ENCODE data around the gene CXCR6.

The CXCR6 gene

DNA sequence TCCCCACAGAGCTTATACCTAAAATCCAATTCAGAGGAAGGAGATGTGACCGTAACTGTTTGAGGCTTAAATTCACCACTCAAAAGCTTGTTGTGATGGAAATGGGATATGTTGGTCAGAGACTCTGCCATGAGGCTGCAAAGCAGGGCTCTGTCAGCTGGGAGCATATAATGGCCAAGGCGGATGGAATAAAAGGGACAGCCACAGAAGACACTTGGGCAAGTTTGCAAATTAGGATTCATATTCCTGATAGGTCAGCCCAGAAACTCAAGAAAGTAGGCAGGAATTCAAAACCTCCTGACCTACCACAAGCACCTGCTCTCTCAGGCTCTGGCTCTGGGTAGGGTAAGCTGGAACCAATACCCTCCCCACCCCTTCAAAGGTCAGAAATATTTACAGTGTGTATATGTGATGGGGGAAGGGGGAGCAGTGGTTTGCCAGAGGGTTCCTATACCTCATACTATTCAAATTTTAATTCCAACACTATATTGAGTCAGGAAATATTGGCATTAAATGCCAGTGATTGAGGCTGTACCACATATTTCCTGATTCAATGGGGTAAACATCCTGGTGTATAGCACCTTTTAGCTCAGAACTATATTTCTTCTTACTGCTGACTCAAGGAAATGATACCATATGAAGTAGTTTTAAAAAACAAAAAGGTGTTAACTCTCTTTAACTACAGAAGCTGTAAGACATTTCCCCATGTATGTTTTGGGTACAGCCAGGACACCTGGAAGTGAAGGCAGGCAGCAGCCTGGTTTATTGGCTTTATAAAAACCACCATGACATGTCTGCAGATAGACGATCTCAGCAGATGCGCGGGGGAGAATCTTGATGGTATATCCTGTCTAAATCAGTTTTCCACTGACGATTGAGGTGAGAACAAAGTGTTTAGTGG is 33.2 kb downstream of the CXCR6 start:
- peak; percentile 62 for DNase-seq (ENCODE audit: low spot score)
- peaks cover 78% of the 10 kb centered on the region for H3K36me3 Mint-ChIP-seq (ENCODE audit: low read depth)
- no peaks in the 10 kb centered on the region for H3K9me3 Mint-ChIP-seq
- H3K4me1 Mint-ChIP-seq (ENCODE audit: low read depth) = peaks cover 80% of the 10 kb centered on the region
- peak overlapping the region; percentile 74 for H3K4me3 Mint-ChIP-seq
- H3K27me3 Mint-ChIP-seq (ENCODE audit: low read depth) = no peaks in the 10 kb centered on the region
- H3K27ac Mint-ChIP-seq = peak overlapping the region; percentile 80

DNA sequence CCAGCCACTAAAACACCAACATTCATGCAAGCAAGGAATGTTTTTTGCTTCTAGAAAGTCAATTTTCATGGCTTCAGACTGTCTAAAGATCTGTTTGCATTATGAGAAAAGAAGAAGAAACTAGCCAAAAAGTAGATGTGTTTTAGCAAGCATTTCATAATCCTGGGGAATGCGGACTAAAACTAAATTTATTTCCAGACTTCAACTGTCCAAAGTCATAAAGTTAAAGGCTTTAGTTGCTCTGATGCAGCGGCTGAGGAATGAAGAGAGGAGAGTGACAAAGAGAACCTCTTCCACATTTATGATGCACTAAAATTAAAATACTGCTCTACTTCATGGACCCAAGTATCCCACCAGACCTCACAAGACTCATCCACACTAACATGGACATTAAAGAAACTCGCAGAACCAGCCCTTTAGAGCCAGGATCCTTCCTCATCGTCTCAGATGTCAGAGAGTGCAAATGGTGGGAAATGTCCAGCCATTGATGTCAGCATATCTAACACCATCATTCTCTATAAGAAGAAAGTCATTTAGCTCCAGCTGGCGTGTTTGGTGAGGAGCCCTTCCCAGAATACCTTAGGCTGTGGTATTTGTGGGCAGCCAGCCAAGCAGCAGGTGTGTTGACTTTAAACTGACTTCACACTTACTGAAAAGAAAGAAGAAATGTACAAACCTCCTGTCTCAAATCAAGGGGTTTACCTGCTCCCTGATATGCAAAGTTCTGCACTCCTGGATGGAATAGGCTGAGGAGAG is 34.9 kb downstream of the CXCR6 start:
- H3K27me3 Mint-ChIP-seq (ENCODE audit: low read depth) = no peaks in the 10 kb centered on the region
- peaks cover 71% of the 10 kb centered on the region for H3K4me1 Mint-ChIP-seq (ENCODE audit: low read depth)
- peak overlapping the region; percentile 89 for H3K27ac Mint-ChIP-seq
- DNase-seq (ENCODE audit: low spot score) = peak; percentile 70
- no peaks in the 10 kb centered on the region for H3K9me3 Mint-ChIP-seq
- peaks cover 78% of the 10 kb centered on the region for H3K36me3 Mint-ChIP-seq (ENCODE audit: low read depth)
- peak overlapping the region; percentile 80 for H3K4me3 Mint-ChIP-seq

DNA sequence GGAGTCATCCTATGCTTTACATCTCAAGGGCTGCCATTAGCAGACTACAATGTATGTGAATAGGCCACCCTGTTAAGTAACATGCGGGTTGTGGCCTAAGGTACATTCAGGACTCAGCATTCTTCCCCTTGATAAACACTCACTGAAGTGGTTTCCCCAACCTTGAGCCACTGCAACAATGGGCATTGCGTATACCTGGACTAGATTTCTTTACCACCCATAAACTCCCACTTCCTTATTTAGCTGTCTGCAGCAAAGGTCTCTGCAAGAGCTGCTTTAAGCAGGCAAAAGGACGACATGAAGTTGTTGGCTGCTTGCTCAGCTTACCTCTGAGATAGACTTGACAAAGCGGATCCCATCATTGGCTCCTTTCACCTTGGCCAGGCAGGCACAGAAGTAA is 36.1 kb downstream of the CXCR6 start:
- peak overlapping the region; percentile 25 for H3K4me3 Mint-ChIP-seq
- H3K27ac Mint-ChIP-seq = peak overlapping the region; percentile 69
- H3K9me3 Mint-ChIP-seq = no peaks in the 10 kb centered on the region
- no peak for DNase-seq (ENCODE audit: low spot score)
- peaks cover 65% of the 10 kb centered on the region for H3K4me1 Mint-ChIP-seq (ENCODE audit: low read depth)
- H3K36me3 Mint-ChIP-seq (ENCODE audit: low read depth) = peaks cover 82% of the 10 kb centered on the region
- no peaks in the 10 kb centered on the region for H3K27me3 Mint-ChIP-seq (ENCODE audit: low read depth)

DNA sequence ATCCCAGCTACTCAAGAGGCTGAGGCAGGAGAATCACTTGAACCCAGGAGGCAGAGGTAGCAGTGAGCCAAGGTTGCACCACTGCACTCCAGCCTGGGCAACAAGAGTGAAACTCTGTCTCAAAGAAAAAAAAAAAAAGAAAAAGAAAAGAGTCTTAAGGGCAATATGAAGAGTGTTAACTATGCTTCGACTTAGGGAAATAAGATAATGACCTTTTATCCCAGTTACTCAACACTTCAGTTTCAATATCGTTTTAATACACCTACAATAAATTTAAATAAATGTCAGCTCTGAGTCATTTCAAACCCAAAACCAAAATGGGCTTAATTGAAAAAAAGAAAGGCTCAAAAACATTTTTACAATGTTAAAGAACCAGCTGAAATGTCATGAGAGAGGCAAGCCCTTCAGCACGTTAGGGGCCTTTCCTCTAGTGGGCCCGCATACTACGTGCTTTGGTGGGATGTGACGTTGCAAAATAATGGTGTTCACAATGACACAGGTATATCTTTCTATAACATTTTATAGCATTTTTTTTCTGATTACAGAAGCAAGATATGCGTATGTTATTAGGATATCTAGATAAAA is 37.1 kb downstream of the CXCR6 start:
- peak overlapping the region; percentile 21 for H3K4me3 Mint-ChIP-seq
- DNase-seq (ENCODE audit: low spot score) = no peak
- H3K27ac Mint-ChIP-seq = peak overlapping the region; percentile 42
- H3K36me3 Mint-ChIP-seq (ENCODE audit: low read depth) = peaks cover 82% of the 10 kb centered on the region
- H3K27me3 Mint-ChIP-seq (ENCODE audit: low read depth) = no peaks in the 10 kb centered on the region
- peaks cover 59% of the 10 kb centered on the region for H3K4me1 Mint-ChIP-seq (ENCODE audit: low read depth)
- no peaks in the 10 kb centered on the region for H3K9me3 Mint-ChIP-seq

DNA sequence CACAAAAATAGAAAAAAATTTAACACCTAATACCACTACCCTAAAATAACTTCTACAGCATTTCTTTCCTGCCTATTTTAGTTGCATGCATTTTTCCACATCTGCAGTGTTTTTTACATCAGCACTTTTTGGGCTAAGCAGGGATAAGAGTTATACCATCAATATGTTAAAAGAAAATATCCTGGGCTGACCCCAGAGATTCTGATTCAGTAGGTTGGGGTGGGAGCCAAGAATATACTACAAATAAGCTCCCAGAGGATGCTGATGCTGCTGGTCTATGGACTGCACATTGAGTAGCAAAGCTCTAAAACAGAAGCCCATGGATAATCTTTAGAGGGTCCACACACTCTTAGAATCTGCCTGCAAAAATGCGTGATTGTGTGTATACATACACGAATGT is 37.6 kb downstream of the CXCR6 start:
- H3K9me3 Mint-ChIP-seq = no peaks in the 10 kb centered on the region
- peaks cover 59% of the 10 kb centered on the region for H3K4me1 Mint-ChIP-seq (ENCODE audit: low read depth)
- H3K27ac Mint-ChIP-seq = peak overlapping the region; percentile 58
- DNase-seq (ENCODE audit: low spot score) = no peak
- H3K36me3 Mint-ChIP-seq (ENCODE audit: low read depth) = peaks cover 78% of the 10 kb centered on the region
- no peaks in the 10 kb centered on the region for H3K27me3 Mint-ChIP-seq (ENCODE audit: low read depth)
- peak overlapping the region; percentile 48 for H3K4me3 Mint-ChIP-seq

DNA sequence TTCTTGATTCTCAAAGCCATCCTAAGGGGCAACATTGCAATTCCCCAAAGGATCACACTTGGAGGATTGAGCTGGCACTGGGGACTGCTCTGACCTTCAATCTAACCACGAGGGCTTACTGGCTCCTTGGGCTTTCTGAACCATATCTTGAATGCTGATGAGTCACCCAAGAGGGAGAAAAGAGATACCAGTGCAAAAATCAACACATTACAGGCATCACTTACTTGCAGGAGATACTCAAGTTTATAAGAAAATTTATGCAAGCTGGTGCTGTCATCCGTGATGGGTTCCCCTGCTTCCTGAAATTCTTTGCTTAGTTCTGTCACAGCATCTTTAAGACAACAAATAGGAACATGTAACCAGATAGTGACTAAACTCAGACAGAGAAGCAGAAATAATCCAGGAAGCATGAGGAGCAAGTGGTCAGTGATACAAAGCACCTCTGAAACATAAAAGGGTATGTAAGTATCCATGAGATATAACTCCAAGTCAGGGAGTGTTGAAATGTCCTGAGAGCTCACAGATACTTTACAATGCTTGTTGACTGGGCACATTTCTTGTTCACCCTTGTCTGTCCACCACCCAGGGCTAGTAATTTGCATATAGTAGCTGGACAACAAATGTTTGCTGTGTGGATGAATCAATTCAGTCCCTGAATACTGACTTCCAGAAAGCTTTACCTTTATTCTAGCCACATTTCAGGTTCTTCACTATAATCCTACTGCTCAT is 38.2 kb downstream of the CXCR6 start:
- H3K4me3 Mint-ChIP-seq = peak overlapping the region; percentile 48
- no peaks in the 10 kb centered on the region for H3K9me3 Mint-ChIP-seq
- DNase-seq (ENCODE audit: low spot score) = peak; percentile 41
- H3K4me1 Mint-ChIP-seq (ENCODE audit: low read depth) = peaks cover 54% of the 10 kb centered on the region
- H3K36me3 Mint-ChIP-seq (ENCODE audit: low read depth) = peaks cover 76% of the 10 kb centered on the region
- H3K27me3 Mint-ChIP-seq (ENCODE audit: low read depth) = no peaks in the 10 kb centered on the region
- peak overlapping the region; percentile 58 for H3K27ac Mint-ChIP-seq

DNA sequence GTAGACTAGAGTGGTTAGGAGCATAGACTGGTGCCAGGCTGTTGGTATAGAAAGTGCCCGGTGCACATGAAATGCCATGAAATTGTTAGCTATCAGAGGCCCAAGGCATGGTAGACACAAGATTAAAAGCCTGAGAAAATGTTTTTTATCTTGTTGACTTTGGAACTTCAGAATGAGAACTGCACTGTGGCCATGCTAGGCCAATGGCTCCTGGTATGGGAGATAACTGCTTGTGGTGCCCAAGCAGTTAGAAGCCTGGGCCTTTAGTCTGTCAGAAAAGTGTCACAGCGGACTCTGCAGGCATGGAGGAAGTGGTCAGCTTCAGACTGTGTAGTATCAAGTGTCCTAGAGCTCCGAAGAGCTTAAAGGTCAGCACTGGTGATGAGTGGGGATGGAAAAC is 40.5 kb downstream of the CXCR6 start:
- H3K9me3 Mint-ChIP-seq = no peaks in the 10 kb centered on the region
- H3K4me3 Mint-ChIP-seq = no peak overlapping the region

DNA sequence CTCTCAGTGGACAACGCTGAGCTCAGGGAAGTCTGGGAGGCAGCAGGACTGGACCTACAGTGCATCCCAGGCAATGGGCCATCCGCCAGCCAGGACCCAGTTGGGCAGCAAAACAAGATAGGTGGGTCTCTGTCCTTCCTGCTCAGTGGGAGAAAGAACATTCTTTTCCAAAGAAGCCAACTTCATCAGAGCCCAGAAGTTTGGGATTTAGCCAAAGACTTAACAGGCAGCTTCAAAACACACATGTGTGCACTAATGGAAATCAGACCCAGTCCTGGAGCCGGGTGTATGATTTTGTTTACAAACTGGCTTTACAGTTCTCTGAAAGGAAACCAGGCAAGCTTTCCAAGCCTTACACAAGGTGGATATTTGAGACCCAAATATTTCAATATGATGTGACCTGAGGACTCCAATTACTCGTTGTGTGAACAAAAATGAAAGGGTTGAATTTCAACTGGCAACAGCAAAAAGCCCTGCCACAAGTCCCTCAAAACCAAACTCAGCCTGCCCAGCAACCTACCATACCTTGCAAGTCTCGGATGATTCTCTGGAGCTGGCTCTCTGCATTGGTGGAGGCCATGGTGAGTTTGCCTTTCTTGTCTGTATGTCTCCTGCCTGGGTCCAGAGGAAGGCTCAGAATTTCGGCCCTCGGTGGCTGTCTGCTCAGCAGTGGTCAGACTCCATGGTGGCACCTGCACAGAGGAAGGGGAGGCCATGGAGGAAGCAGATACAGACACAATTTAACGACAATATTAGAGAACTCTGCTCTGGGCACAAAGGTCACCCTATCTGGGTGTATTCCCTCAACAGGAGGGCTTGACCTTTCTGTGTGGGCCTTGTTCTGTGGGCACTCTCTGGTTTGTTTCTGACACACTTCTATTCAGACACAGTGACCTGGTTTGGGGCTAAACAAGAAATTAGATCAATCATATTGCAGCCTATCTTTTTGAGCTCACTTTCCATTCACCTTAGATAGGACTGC is 41.4 kb downstream of the CXCR6 start:
- no peak overlapping the region for H3K4me3 Mint-ChIP-seq
- DNase-seq (ENCODE audit: low spot score) = no peak
- peaks cover 42% of the 10 kb centered on the region for H3K4me1 Mint-ChIP-seq (ENCODE audit: low read depth)
- no peaks in the 10 kb centered on the region for H3K27me3 Mint-ChIP-seq (ENCODE audit: low read depth)
- no peak overlapping the region for H3K27ac Mint-ChIP-seq
- H3K36me3 Mint-ChIP-seq (ENCODE audit: low read depth) = peaks cover 60% of the 10 kb centered on the region
- H3K9me3 Mint-ChIP-seq = no peaks in the 10 kb centered on the region

More for the DNA sequence above, 40.5 kb downstream of the CXCR6 start:
- H3K36me3 Mint-ChIP-seq (ENCODE audit: low read depth) = peaks cover 62% of the 10 kb centered on the region
- DNase-seq (ENCODE audit: low spot score) = no peak
- H3K4me1 Mint-ChIP-seq (ENCODE audit: low read depth) = peaks cover 44% of the 10 kb centered on the region
- H3K27ac Mint-ChIP-seq = no peak overlapping the region
- no peaks in the 10 kb centered on the region for H3K27me3 Mint-ChIP-seq (ENCODE audit: low read depth)

DNA sequence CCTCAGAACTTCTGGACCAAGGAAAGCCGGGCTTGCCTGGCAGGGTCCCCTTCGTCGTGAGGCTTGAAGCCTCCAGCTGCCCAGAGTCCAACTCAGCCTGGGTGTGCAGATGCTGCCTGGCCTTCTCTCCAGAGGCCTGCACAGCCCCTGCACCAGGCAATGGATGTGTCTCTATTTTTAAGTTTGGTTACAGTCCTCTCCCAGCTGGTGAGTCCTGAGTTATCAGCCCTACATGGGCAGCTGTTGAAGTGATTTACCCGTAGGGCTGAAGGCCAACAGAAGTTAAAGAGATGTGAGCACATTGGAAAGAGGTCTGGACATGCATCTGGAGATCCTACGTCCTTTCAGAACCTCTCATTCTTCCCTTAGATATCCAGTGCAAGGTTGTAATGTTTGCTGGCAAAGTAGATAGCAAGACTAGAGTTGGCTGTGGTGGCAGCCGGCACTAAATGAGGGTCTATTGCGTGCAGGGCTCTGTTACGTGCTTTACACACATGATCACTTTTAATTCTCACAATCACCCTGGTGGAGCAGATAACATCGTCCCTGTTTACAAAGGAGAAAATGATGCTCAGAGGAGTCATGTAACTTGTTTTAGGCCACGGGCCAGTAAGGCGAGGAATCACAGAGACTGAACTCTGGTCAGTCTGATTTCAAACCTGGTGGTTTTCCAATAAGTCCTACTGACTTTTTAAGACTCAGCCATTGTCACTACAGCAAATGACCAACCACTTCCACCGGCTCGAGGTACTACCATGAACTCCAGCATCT is 42.5 kb downstream of the CXCR6 start:
- no peaks in the 10 kb centered on the region for H3K27me3 Mint-ChIP-seq (ENCODE audit: low read depth)
- no peak overlapping the region for H3K4me3 Mint-ChIP-seq
- peaks cover 40% of the 10 kb centered on the region for H3K4me1 Mint-ChIP-seq (ENCODE audit: low read depth)
- H3K27ac Mint-ChIP-seq = no peak overlapping the region
- H3K9me3 Mint-ChIP-seq = no peaks in the 10 kb centered on the region
- DNase-seq (ENCODE audit: low spot score) = no peak
- peaks cover 56% of the 10 kb centered on the region for H3K36me3 Mint-ChIP-seq (ENCODE audit: low read depth)

DNA sequence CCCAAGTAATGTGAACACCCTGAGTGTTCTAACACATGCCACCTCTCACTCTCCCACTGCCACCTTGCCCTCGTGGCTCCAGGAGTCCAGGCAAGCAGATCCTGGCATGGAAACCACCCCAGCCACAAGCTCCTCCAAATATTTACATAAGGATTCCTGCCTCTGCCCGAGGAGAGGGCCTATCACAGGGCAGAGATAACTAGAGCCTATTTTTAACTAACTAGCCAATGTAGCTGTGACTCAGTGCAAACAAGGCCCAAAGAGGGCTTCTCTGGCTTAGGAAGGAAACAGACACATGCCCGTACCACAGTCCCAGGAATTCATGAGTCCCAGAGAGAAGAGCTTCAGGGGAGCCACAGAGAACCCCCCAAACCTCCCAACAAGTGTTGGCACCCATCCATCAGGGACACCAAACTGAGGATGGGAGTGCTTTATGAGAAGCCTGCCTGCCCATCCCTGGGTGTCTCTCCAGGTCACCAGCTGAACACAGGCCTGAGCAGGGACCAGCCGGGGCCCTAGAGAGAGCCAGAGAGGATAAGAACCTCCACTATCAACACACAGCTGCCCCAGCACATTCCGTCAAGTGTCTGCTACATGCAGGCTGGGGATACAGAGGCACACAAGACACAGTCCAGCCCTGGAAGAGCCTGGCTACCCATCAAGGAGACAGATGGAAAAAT is 43.2 kb downstream of the CXCR6 start:
- H3K4me1 Mint-ChIP-seq (ENCODE audit: low read depth) = peaks cover 35% of the 10 kb centered on the region
- H3K36me3 Mint-ChIP-seq (ENCODE audit: low read depth) = peaks cover 52% of the 10 kb centered on the region
- no peak for DNase-seq (ENCODE audit: low spot score)
- no peaks in the 10 kb centered on the region for H3K9me3 Mint-ChIP-seq
- peak overlapping the region; percentile 28 for H3K27ac Mint-ChIP-seq
- H3K27me3 Mint-ChIP-seq (ENCODE audit: low read depth) = no peaks in the 10 kb centered on the region
- no peak overlapping the region for H3K4me3 Mint-ChIP-seq

DNA sequence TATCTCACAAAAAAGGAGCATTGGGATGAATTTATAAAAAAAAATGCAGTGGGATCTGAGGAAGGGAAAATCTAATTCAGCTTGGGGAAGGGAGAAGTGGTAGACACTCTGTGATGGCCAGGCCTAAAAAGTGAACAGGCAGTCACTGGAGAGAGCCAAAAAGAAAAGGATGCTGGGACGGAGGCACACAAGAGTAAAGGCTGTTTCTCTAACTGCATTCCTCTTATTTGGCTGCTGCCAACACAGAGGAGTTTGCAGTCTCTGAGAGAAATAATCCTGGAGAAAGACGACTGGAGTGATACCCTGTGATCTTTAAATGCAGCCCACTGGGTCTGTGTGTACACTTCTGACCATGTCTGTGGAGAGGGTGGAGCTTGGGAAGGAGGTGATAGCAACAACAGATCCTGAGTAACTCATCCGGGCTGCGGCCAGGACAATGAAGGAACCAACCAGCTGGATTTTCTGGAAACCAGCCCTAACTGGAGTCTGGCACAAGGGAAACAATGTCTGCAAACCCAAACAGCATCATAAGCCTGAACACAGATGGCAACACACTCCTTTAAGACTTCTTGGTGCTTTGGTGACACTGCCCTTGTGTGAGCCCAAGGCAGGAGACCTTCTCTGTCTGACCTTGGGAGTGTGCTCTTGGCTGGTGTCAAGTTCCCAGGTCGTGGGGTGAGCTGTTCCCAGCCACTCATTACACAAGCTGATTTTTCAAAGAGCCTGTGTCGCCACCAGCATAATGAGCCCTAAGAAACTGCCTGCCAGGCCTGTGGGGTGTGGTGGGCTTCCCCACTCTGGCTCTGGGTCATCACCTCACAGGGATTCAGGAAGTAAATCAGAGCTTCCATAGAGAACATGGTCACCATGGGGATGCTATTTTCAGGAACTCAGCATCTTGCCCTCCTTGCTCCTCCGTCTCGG is 44.4 kb downstream of the CXCR6 start:
- Mint-ChIP-seq H3K36me3 (ENCODE audit: low read depth) (peaks cover 54% of the 10 kb centered on the region), H3K4me3 (no peak overlapping the region), H3K27ac (no peak overlapping the region), H3K9me3 (no peaks in the 10 kb centered on the region), H3K4me1 (ENCODE audit: low read depth) (peaks cover 41% of the 10 kb centered on the region), H3K27me3 (ENCODE audit: low read depth) (no peaks in the 10 kb centered on the region)
- no peak for DNase-seq (ENCODE audit: low spot score)
